ENCODE measurements around the gene SEMA4D.

- TF ChIP-seq CTCF (IDR thresholded peaks at IDR 0.05) (no peak), POLR2A (IDR thresholded peaks at IDR 0.05) (no peak), EP300 (IDR thresholded peaks at IDR 0.05) (no peak)
Observed at GRCh38 chr9:89412951-89413350, 85.0 kb downstream of the SEMA4D start.
